GM13976 (cell line): ENCODE data around the gene PDSS1.

Source experiments
- DNase-seq: peaks from one replicate; pipeline ENCODE4 v3.0.0; 2012; ENCODE audit warnings: low spot score
- in situ Hi-C: fragments of 300-500 bp; cut with MboI; formaldehyde crosslinking; loops from one replicate; pipeline ENCODE4 v1.12.0; 2022; ENCODE audit warnings: low sequenced_read_pairs, mixed read lengths, inconsistent platforms; ENCODE audit not compliant: unreplicated experiment
- TF ChIP-seq, protein P1 (sequence below): IDR thresholded peaks from 2 replicates; pipeline ENCODE4 v1.5.1; 2012; ENCODE audit warnings: borderline replicate concordance, mild to moderate bottlenecking; ENCODE audit not compliant: insufficient read depth; ENCODE audit errors: extremely low read depth, missing control alignments, control extremely low read depth

Gene PDSS1

DNA sequence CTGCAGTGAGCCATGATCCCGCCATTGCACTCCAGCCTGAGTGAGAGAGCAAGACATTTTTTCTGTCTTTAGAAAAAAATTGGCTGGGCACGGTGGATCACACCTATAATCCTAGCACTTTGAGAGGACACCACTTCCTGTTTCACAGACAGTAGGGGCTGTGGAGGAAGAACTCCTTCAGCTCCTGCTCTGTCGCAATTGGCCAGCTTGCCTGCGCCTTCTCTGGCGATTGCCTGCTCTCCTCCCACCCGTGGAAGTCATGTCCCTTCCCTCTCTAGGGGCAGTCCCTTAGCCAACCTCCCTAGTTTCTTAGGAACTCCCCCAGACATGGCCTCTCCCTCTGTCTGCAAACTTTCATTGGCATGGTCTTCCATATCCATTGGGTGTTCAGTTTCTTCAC lies 8.7 kb downstream of the PDSS1 start:
- in situ Hi-C loops = no loop called here
- DNase-seq = no peak
- TF ChIP-seq, protein P1, sequence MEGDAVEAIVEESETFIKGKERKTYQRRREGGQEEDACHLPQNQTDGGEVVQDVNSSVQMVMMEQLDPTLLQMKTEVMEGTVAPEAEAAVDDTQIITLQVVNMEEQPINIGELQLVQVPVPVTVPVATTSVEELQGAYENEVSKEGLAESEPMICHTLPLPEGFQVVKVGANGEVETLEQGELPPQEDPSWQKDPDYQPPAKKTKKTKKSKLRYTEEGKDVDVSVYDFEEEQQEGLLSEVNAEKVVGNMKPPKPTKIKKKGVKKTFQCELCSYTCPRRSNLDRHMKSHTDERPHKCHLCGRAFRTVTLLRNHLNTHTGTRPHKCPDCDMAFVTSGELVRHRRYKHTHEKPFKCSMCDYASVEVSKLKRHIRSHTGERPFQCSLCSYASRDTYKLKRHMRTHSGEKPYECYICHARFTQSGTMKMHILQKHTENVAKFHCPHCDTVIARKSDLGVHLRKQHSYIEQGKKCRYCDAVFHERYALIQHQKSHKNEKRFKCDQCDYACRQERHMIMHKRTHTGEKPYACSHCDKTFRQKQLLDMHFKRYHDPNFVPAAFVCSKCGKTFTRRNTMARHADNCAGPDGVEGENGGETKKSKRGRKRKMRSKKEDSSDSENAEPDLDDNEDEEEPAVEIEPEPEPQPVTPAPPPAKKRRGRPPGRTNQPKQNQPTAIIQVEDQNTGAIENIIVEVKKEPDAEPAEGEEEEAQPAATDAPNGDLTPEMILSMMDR = no peak

DNA sequence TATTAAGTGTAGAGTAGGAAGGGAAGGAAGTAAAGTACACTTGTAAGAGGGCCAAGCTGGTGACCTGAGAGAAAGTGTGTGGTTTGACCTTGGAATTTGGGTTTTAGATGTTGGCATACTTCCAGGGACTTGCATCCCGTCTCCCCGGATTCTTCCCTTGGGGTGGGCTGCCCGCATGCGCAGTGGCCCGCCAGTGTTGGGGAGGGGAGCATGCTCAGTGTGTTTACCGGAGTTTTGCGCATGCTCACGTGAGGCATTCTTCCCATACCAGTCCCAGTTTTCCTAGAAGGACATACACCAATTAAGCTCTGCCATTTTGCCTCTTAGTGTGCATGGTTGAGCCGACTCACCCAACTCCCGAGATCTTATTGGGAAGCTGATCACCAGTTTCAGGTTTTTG lies 9.4 kb downstream of the PDSS1 start:
- DNase-seq = no peak
- TF ChIP-seq, protein P1 = no peak
- in situ Hi-C loops = no loop called here

DNA sequence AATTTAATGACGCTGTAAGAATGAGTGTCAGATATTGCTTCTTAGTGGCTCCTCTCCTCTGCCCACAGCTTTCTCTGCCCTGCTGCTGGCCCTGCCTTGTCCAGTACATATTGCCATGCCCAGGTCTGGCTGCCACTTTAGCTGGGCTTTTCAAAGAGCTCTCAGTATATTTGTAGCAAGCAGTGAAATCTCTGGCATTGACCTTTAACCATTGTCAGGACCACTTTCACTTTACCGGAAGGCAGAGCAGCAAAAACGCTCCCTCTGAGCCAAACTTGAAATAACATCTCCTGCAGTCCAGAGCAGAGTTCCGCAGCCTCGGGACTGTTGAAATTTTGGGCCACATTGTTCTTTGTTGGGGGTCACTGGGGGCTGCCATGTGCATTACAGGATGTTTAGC lies 13.8 kb downstream of the PDSS1 start:
- no peak for DNase-seq
- in situ Hi-C loops = no loop called here
- TF ChIP-seq, protein P1 = no peak

DNA sequence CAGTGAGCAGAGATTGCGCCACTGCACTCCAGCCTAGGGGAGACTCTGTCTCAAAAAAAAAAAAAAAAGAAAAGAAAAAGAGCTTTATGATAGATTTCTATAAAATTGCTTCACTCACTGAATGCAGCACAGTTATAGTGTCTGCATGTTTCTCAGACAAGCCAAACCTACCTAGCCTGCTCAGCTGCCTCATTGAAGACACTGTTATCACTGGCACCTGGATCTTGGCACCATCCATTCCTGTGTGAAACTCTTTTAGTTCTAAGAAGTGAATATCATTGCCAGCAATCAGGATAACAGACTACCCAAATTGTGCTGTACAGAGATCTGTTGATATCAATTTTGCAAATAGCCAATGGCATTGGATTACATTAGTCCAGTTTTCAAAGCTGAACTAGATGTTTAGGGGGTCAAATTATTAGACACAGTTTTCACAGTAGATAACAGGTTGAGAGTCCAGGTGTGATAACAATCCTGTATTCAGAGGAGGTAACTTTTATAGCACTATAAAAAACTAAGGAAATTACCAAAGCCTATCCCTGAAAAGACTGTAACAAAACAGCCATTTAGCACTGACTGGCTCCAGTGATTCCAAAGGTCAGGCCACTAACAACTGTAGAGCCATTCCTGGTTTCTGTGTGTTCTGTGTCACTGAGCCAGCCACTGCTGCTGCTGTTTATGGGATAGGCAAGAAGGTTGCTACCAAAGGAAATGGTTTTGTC lies 17.1 kb downstream of the PDSS1 start:
- TF ChIP-seq, protein P1 = no peak
- in situ Hi-C loops = no loop called here
- no peak for DNase-seq

DNA sequence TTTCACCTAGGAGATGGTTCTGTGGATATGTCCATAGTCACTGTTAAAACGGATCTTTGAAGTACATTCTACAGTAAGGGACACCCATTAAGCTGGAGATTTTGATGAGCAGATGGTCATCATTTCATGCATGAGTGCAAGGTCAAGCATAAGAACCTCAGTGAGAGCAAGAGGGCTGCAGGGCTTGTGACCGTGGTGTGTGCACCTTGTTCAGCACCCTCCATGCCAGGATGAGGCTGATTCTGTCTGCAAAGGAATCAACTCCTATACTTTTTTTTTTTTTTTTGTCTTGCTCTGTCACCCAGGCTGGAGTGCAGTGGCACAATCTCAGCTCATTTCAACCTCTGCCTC lies 17.6 kb downstream of the PDSS1 start:
- TF ChIP-seq, protein P1 = no peak
- DNase-seq = no peak
- in situ Hi-C loops = no loop called here

DNA sequence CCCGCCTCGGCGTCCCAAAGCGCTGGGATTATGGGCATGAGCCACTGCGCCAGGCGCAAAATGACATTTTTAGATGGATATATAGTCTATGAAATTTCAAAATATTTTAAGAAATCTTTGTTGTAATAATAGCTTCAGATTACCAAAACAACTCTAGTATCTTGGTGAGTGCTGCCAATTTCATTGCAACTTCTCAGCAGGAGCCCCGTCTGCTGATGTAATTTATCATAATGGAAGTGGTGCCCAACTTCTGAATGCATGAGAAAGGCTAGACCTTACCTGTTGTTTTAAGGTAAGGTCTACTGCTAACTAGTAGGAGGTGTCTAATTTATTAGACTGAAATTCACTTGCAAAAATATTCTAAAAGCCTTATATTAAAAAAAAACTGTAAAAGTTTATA lies 20.0 kb downstream of the PDSS1 start:
- in situ Hi-C loops = no loop called here
- TF ChIP-seq, protein P1 = no peak
- DNase-seq = no peak
